WERI-Rb-1 (cell line): Measurements from ENCODE around the gene RBMS3.

Experiments
- DNase-seq: peaks from one replicate; pipeline ENCODE4 v3.0.0-alpha.2; 2020
- H3K27ac ChIP-seq: fragments of 250-450 bp; sonication (Bioruptor Pico); 2 replicates; pipeline ENCODE4 v1.5.1; 2020; ENCODE audit warnings: mild to moderate bottlenecking, moderate library complexity
- H3K27me3 ChIP-seq: fragments of 250-450 bp; sonication (Bioruptor Pico); 2 replicates; pipeline ENCODE4 v1.5.1; 2021; ENCODE audit warnings: mild to moderate bottlenecking, low read depth, moderate library complexity; ENCODE audit not compliant: insufficient read depth, severe bottlenecking
- H3K36me3 ChIP-seq: fragments of 250-450 bp; sonication (Bioruptor Pico); 2 replicates; pipeline ENCODE4 v1.5.1; 2020; ENCODE audit warnings: mild to moderate bottlenecking, moderate library complexity
- H3K4me3 ChIP-seq: 2 replicates; pipeline ENCODE4 v1.5.1; 2011; ENCODE audit warnings: low read depth, mild to moderate bottlenecking, control low read depth, low read length
- H3K9me3 ChIP-seq: fragments of 250-450 bp; sonication (Bioruptor Pico); 2 replicates; pipeline ENCODE4 v1.5.1; 2021; ENCODE audit warnings: mild to moderate bottlenecking, moderate library complexity; ENCODE audit not compliant: severe bottlenecking
- CTCF ChIP-seq: IDR thresholded peaks from 2 replicates; pipeline ENCODE4 v1.5.1; 2011; ENCODE audit warnings: low read depth, mild to moderate bottlenecking, control low read depth, inconsistent platforms, low read length

The RBMS3 gene

GRCh38 chr3:29536016-29536758 lies 255.3 kb downstream of the RBMS3 start:
- no peaks in the 10 kb centered on the region for H3K9me3 ChIP-seq
- no peak for TF ChIP-seq CTCF
- no peak overlapping the region for H3K27ac ChIP-seq
- no peak for DNase-seq
- no peaks in the 10 kb centered on the region for H3K27me3 ChIP-seq
- H3K36me3 ChIP-seq, result no peaks in the 10 kb centered on the region
- no peak overlapping the region for H3K4me3 ChIP-seq

GRCh38 chr3:29537889-29538609 lies 257.2 kb downstream of the RBMS3 start:
- no peak overlapping the region for H3K4me3 ChIP-seq
- DNase-seq, result no peak
- no peaks in the 10 kb centered on the region for H3K9me3 ChIP-seq
- H3K27ac ChIP-seq, result no peak overlapping the region
- H3K27me3 ChIP-seq, result no peaks in the 10 kb centered on the region
- H3K36me3 ChIP-seq, result no peaks in the 10 kb centered on the region
- TF ChIP-seq CTCF, result no peak

GRCh38 chr3:29538610-29538958 lies 257.7 kb downstream of the RBMS3 start:
- no peaks in the 10 kb centered on the region for H3K27me3 ChIP-seq
- H3K9me3 ChIP-seq, result no peaks in the 10 kb centered on the region
- DNase-seq, result no peak
- no peak for TF ChIP-seq CTCF
- no peak overlapping the region for H3K4me3 ChIP-seq
- H3K27ac ChIP-seq, result no peak overlapping the region
- H3K36me3 ChIP-seq, result no peaks in the 10 kb centered on the region

GRCh38 chr3:29540544-29540943 lies 259.7 kb downstream of the RBMS3 start:
- no peak for TF ChIP-seq CTCF
- no peak overlapping the region for H3K27ac ChIP-seq
- no peaks in the 10 kb centered on the region for H3K9me3 ChIP-seq
- H3K36me3 ChIP-seq, result no peaks in the 10 kb centered on the region
- DNase-seq, result no peak
- H3K4me3 ChIP-seq, result no peak overlapping the region
- no peaks in the 10 kb centered on the region for H3K27me3 ChIP-seq

- Histone ChIP-seq H3K27ac (no peak overlapping the region), H3K9me3 (no peaks in the 10 kb centered on the region), H3K4me3 (no peak overlapping the region), H3K27me3 (no peaks in the 10 kb centered on the region), H3K36me3 (no peaks in the 10 kb centered on the region)
- DNase-seq, result no peak
- no peak for TF ChIP-seq CTCF
Measured at GRCh38 chr3:29544701-29545363, 264.0 kb downstream of the RBMS3 start.
